ENCODE data around the gene LRRC7.

LRRC7 gene

DNA sequence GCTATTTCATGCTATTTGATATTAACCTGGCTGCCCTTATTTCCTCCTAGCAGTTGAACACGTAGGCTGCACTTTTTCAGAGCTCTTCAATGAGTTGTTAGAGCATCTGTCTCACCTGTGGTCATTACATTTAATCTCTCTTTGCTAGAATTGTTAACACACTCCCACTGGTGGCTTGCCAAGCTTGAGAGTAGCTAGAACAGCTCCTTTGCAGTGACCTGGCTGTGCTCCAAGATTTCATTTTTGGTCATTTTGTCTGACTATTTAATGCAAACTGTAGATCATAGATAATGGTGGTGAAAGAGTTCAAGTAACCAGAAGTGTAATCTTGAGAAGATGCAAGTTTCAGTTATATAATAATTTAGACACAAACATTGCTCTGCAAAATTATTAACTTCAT lies 105.6 kb downstream of the LRRC7 start:
- no peaks in the 10 kb centered on the region for H3K36me3 ChIP-seq (ENCODE audit: insufficient read depth, low read length)
- H3K9ac ChIP-seq (ENCODE audit: low read depth, low read length, poor library complexity, severe bottlenecking) = no peak overlapping the region
- H3F3A ChIP-seq (ENCODE audit: low read depth) = no peaks in the 10 kb centered on the region
- H3K27me3 ChIP-seq (ENCODE audit: insufficient read depth, low read length, poor library complexity, severe bottlenecking) = no peaks in the 10 kb centered on the region
- no peaks in the 10 kb centered on the region for H3K9me2 ChIP-seq (replicated peaks; ENCODE audit: low read depth, low read length)
- H4K20me1 ChIP-seq (ENCODE audit: insufficient read depth, low read length, poor library complexity, severe bottlenecking) = no peaks in the 10 kb centered on the region
- H3K4me2 ChIP-seq (ENCODE audit: low read depth, low read length, poor library complexity, severe bottlenecking) = no peak overlapping the region
- H3K4me1 ChIP-seq (ENCODE audit: insufficient read depth, low read length, poor library complexity, severe bottlenecking) = no peaks in the 10 kb centered on the region
- no peak overlapping the region for H2AFZ ChIP-seq (ENCODE audit: low read length)
- no peaks in the 10 kb centered on the region for H3K79me2 ChIP-seq (ENCODE audit: insufficient read depth, low read length)
- TF ChIP-seq EZH2phosphoT487 (IDR thresholded peaks at IDR 0.05; ENCODE audit: borderline replicate concordance) = no peak
- TF ChIP-seq, protein P1, sequence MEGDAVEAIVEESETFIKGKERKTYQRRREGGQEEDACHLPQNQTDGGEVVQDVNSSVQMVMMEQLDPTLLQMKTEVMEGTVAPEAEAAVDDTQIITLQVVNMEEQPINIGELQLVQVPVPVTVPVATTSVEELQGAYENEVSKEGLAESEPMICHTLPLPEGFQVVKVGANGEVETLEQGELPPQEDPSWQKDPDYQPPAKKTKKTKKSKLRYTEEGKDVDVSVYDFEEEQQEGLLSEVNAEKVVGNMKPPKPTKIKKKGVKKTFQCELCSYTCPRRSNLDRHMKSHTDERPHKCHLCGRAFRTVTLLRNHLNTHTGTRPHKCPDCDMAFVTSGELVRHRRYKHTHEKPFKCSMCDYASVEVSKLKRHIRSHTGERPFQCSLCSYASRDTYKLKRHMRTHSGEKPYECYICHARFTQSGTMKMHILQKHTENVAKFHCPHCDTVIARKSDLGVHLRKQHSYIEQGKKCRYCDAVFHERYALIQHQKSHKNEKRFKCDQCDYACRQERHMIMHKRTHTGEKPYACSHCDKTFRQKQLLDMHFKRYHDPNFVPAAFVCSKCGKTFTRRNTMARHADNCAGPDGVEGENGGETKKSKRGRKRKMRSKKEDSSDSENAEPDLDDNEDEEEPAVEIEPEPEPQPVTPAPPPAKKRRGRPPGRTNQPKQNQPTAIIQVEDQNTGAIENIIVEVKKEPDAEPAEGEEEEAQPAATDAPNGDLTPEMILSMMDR (conservative IDR thresholded peaks at IDR 0.05; ENCODE audit: low read length) = no peak
- no peak overlapping the region for H3K4me3 ChIP-seq (ENCODE audit: low read length, poor library complexity, severe bottlenecking)
- no peaks in the 10 kb centered on the region for H3K9me3 ChIP-seq (ENCODE audit: insufficient read depth, low read depth, low read length)

DNA sequence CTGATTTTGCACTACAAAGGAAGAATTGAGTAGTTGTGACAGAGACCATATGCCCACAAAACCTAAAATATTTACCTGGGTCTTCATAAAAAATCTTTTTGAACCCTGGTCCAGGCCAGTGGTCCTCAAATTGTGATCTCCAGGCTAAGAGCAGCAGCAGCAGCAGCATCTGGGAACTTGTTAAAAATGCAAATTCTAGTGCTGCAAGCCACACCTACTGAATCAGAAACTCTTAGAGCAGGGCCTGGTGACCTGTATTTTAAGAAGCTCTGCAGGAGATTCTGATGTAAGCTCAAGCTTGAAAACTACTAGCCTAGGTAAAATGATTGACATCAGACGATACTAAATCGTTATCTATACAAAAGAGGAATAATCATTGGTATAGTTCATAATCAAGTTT lies 112.2 kb downstream of the LRRC7 start:
- Histone ChIP-seq H3K9me2 (replicated peaks; ENCODE audit: low read depth, low read length) (no peaks in the 10 kb centered on the region), H3K27me3 (ENCODE audit: insufficient read depth, low read length, poor library complexity, severe bottlenecking) (no peaks in the 10 kb centered on the region), H3K79me2 (ENCODE audit: insufficient read depth, low read length) (no peaks in the 10 kb centered on the region), H3K9me3 (ENCODE audit: insufficient read depth, low read depth, low read length) (no peaks in the 10 kb centered on the region), H3K4me1 (ENCODE audit: insufficient read depth, low read length, poor library complexity, severe bottlenecking) (no peaks in the 10 kb centered on the region), H2AFZ (ENCODE audit: low read length) (no peak overlapping the region), H3K36me3 (ENCODE audit: insufficient read depth, low read length) (no peaks in the 10 kb centered on the region), H3K4me2 (ENCODE audit: low read depth, low read length, poor library complexity, severe bottlenecking) (no peak overlapping the region), H3K9ac (ENCODE audit: low read depth, low read length, poor library complexity, severe bottlenecking) (no peak overlapping the region), H3K4me3 (ENCODE audit: low read length, poor library complexity, severe bottlenecking) (no peak overlapping the region), H3F3A (ENCODE audit: low read depth) (no peaks in the 10 kb centered on the region), H4K20me1 (ENCODE audit: insufficient read depth, low read length, poor library complexity, severe bottlenecking) (no peaks in the 10 kb centered on the region)
- no peak for TF ChIP-seq EZH2phosphoT487 (IDR thresholded peaks at IDR 0.05; ENCODE audit: borderline replicate concordance)
- TF ChIP-seq, protein P1 (conservative IDR thresholded peaks at IDR 0.05; ENCODE audit: low read length) = no peak

DNA sequence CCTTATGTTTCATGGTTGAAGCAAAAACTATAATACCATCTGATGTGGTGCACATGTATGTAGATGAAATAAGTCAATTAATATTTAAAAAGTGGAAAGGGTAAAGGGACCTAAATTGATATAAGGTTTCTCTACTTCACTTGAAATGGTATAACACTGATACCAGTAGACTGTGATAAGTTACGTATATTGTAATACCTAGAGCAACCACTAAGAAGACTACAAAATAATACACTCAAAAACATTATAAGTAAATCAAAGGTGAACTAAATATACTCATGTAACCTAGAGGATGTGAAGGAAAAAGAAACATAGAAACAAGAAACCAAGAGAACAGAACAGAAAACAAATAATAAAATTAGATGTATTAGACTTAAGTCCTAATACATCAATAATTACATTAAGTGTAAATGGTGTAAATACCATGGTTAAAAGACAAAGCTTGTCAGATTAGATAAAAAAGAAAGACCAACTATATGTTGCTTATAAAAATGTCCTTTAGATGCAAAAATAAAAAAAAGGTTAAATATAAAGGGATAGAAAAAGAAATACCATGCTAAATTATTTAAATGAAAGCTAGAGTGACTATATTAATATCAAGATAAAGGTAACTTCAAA lies 118.8 kb downstream of the LRRC7 start:
- Histone ChIP-seq H3K9me2 (replicated peaks; ENCODE audit: low read depth, low read length) (no peaks in the 10 kb centered on the region), H3K4me1 (ENCODE audit: insufficient read depth, low read length, poor library complexity, severe bottlenecking) (no peaks in the 10 kb centered on the region), H3K9ac (ENCODE audit: low read depth, low read length, poor library complexity, severe bottlenecking) (no peak overlapping the region), H2AFZ (ENCODE audit: low read length) (no peak overlapping the region), H3K4me3 (ENCODE audit: low read length, poor library complexity, severe bottlenecking) (no peak overlapping the region), H3K79me2 (ENCODE audit: insufficient read depth, low read length) (no peaks in the 10 kb centered on the region), H3K4me2 (ENCODE audit: low read depth, low read length, poor library complexity, severe bottlenecking) (no peak overlapping the region), H4K20me1 (ENCODE audit: insufficient read depth, low read length, poor library complexity, severe bottlenecking) (no peaks in the 10 kb centered on the region), H3F3A (ENCODE audit: low read depth) (no peaks in the 10 kb centered on the region), H3K27me3 (ENCODE audit: insufficient read depth, low read length, poor library complexity, severe bottlenecking) (no peaks in the 10 kb centered on the region), H3K9me3 (ENCODE audit: insufficient read depth, low read depth, low read length) (no peaks in the 10 kb centered on the region), H3K36me3 (ENCODE audit: insufficient read depth, low read length) (no peaks in the 10 kb centered on the region)
- TF ChIP-seq EZH2phosphoT487 (IDR thresholded peaks at IDR 0.05; ENCODE audit: borderline replicate concordance) = no peak
- TF ChIP-seq, protein P1 (conservative IDR thresholded peaks at IDR 0.05; ENCODE audit: low read length) = 0 out of 2 replicates have a peak, but pooled peaks have one; percentile 11
